Measurements from ENCODE around the gene AGBL4. TPM values are rescaled to one million over a fixed set of nuclear protein-coding genes. Genes with fewer than 3 reads are reported as not detected.

Gene AGBL4
- total RNA-seq, 1 donor from 2014 or later, result 0.40 TPM

- DNase-seq (ENCODE audit: low read depth in 2 of 2), result no peak
Observed at GRCh38 chr1:48831120-48831978, 1192.4 kb downstream of the AGBL4 start.

GRCh38 chr1:48830715-48831114 is 1193.0 kb downstream of the AGBL4 start:
- DNase-seq (ENCODE audit: low read depth in 2 of 2), result no peak

- no peak for DNase-seq (ENCODE audit: low read depth in 2 of 2)
Observed at GRCh38 chr1:48829446-48829845, 1194.3 kb downstream of the AGBL4 start.

- DNase-seq (ENCODE audit: low read depth in 2 of 2), result no peak
Observed at GRCh38 chr1:48823168-48823567, 1200.6 kb downstream of the AGBL4 start.

GRCh38 chr1:48820491-48820890 is 1203.3 kb downstream of the AGBL4 start:
- DNase-seq (ENCODE audit: low read depth in 2 of 2), result no peak

- peak; percentile 40 to 68 for DNase-seq (ENCODE audit: low read depth in 2 of 2)
Observed at GRCh38 chr1:48817505-48818114, 1206.1 kb downstream of the AGBL4 start.

- no peak for DNase-seq (ENCODE audit: low read depth in 2 of 2)
Observed at GRCh38 chr1:48810740-48811139, 1213.0 kb downstream of the AGBL4 start.

GRCh38 chr1:48808496-48808895 is 1215.3 kb downstream of the AGBL4 start:
- DNase-seq (ENCODE audit: low read depth in 2 of 2), result no peak

- no peak for DNase-seq (ENCODE audit: low read depth in 2 of 2)
Observed at GRCh38 chr1:48807554-48808260, 1216.0 kb downstream of the AGBL4 start.

- DNase-seq (ENCODE audit: low read depth in 2 of 2), result no peak
Observed at GRCh38 chr1:48803474-48803873, 1220.3 kb downstream of the AGBL4 start.

- no peak for DNase-seq (ENCODE audit: low read depth in 2 of 2)
Observed at GRCh38 chr1:48794816-48795215, 1228.9 kb downstream of the AGBL4 start.

GRCh38 chr1:48793863-48794262 is 1229.9 kb downstream of the AGBL4 start:
- DNase-seq (ENCODE audit: low read depth in 2 of 2), result no peak

GRCh38 chr1:48792961-48793360 is 1230.8 kb downstream of the AGBL4 start:
- DNase-seq (ENCODE audit: low read depth in 2 of 2), result no peak

GRCh38 chr1:48790397-48790796 is 1233.4 kb downstream of the AGBL4 start:
- DNase-seq (ENCODE audit: low read depth in 2 of 2), result no peak

- DNase-seq (ENCODE audit: low read depth in 2 of 2), result no peak
Observed at GRCh38 chr1:48789903-48790302, 1233.9 kb downstream of the AGBL4 start.

- no peak for DNase-seq (ENCODE audit: low read depth in 2 of 2)
Observed at GRCh38 chr1:48785869-48786268, 1237.9 kb downstream of the AGBL4 start.

- DNase-seq (ENCODE audit: low read depth in 2 of 2), result no peak
Observed at GRCh38 chr1:48784301-48784700, 1239.5 kb downstream of the AGBL4 start.

GRCh38 chr1:48777219-48777895 is 1246.4 kb downstream of the AGBL4 start:
- no peak for DNase-seq (ENCODE audit: low read depth in 2 of 2)

GRCh38 chr1:48776393-48777218 is 1247.1 kb downstream of the AGBL4 start, which contains the start of gene BEND5:
Gene BEND5, minus strand, starts transcription at chr1:48776891. Its CDS starts 60 bp downstream, at chr1:48776831.
- peak in 1 of 2 donors; percentile 41 for DNase-seq (ENCODE audit: low read depth in 2 of 2)

- no peak for DNase-seq (ENCODE audit: low read depth in 2 of 2)
Observed at GRCh38 chr1:48775831-48776392, 1247.8 kb downstream of the AGBL4 start.
